ENCODE data around the gene MPDZ.

The MPDZ gene

DNA sequence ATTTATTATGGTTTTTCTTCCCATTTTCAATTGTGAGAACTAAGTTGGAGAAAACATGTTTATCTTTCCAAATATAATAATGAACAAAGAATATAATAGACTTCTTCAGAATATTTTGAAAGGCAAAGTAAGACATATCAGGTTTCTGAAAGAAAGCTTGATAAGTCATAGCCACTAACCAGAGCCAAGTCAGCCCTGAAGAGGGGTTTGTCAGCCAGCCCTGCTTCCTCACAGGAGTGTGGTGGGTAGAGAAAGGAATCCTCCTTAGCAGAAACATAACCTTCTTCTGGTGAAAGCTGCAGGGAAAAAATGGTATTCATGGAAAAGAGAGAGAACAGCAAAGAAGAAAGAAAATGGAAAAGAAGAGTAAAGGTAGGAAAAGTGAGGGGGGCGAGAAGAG lies 93.4 kb downstream of the MPDZ start:
- Histone ChIP-seq H3K27ac (ENCODE audit: low read depth, low read length, severe bottlenecking) (no peak overlapping the region), H3K4me3 (ENCODE audit: extremely low read depth, insufficient read depth, low read length, poor library complexity, severe bottlenecking) (no peak overlapping the region), H3K9me3 (ENCODE audit: control insufficient read depth, low read length) (no peaks in the 10 kb centered on the region), H3K36me3 (ENCODE audit: control insufficient read depth, insufficient read depth, low read length) (peaks cover 39% of the 10 kb centered on the region), H3K4me1 (ENCODE audit: control insufficient read depth, insufficient read depth, low read length, poor library complexity, severe bottlenecking) (peaks cover 4% of the 10 kb centered on the region)
- WGBS, 2 experiments (ENCODE audit: insufficient coverage in 2 of 2): 100% methylated on average over 1 of the region's 1 CpG; no CpG with 5 or more reads in 1 of the 2 experiments

DNA sequence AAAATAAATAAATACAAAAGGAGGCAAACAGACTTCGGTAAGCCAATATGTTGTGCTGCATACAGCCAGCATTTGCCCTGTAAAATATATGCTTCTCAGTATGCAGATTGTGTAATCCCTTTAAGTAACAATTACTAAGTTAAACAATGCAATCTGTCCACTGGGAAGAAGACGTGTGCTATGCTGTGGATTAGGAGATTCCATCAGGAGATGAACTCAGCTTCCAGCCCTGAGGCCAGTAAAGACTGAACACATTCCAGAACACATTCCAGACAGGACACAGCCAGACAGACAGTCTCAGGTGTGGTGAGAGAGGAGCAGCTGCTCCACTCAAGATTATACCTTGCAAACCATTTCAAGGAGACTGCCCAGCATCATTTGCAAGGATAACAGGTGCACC lies 97.8 kb downstream of the MPDZ start:
- H3K36me3 ChIP-seq (ENCODE audit: control insufficient read depth, insufficient read depth, low read length): peaks cover 28% of the 10 kb centered on the region
- no CpG with 5 or more reads among the region's 2 CpGs for WGBS, 2 experiments (ENCODE audit: insufficient coverage in 2 of 2)
- no peak overlapping the region for H3K4me3 ChIP-seq (ENCODE audit: extremely low read depth, insufficient read depth, low read length, poor library complexity, severe bottlenecking)
- H3K9me3 ChIP-seq (ENCODE audit: control insufficient read depth, low read length): no peaks in the 10 kb centered on the region
- no peak overlapping the region for H3K27ac ChIP-seq (ENCODE audit: low read depth, low read length, severe bottlenecking)
- peaks cover 4% of the 10 kb centered on the region for H3K4me1 ChIP-seq (ENCODE audit: control insufficient read depth, insufficient read depth, low read length, poor library complexity, severe bottlenecking)

DNA sequence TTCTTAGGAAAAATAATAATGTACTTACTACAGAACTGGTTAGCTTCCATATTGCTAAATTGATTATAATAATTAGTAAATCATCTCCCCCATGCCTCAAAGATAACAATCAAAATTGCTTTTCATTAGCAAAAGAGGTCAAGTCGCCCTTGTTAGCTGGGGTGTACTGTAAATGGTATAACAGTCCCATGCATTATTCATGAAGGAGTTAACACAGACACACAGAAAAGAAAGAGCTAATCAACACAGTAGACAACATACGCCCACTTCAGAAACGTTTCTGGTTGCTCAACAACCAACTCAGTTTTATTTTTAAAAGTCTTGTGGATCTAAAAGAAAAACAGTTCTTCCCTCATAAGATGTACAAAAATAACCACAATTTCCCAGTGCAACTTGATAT lies 100.2 kb downstream of the MPDZ start:
- WGBS, 2 experiments (ENCODE audit: insufficient coverage in 2 of 2): 71% methylated on average over 1 of the region's 3 CpGs; no CpG with 5 or more reads in 1 of the 2 experiments

DNA sequence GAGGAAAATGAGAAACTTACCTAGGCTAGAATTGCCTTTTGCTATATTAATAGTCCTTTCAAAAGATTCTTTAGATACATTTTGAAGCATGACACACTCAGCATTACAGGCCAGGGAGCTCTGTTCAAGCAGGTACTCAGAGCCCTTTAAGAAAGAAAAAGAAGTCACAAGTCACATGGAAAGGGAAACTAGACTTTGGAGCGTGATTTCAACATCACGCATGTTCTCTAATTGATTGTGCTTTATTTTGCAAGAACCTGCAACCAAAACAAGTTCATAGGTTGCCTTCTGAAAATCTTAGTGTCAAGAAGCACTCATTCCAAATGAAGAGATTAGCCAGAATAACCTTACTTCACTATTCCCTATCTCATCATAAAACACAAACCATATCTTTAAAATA lies 103.8 kb downstream of the MPDZ start:
- Histone ChIP-seq H3K27ac (ENCODE audit: low read depth, low read length, severe bottlenecking) (no peak overlapping the region), H3K4me3 (ENCODE audit: extremely low read depth, insufficient read depth, low read length, poor library complexity, severe bottlenecking) (no peak overlapping the region), H3K9me3 (ENCODE audit: control insufficient read depth, low read length) (no peaks in the 10 kb centered on the region), H3K4me1 (ENCODE audit: control insufficient read depth, insufficient read depth, low read length, poor library complexity, severe bottlenecking) (peaks cover 6% of the 10 kb centered on the region), H3K36me3 (ENCODE audit: control insufficient read depth, insufficient read depth, low read length) (peaks cover 40% of the 10 kb centered on the region)
- 100% methylated on average over 1 of the region's 2 CpGs for WGBS, 2 experiments (ENCODE audit: insufficient coverage in 2 of 2)

More for the DNA sequence above, 100.2 kb downstream of the MPDZ start:
- peaks cover 4% of the 10 kb centered on the region for H3K4me1 ChIP-seq (ENCODE audit: control insufficient read depth, insufficient read depth, low read length, poor library complexity, severe bottlenecking)
- H3K4me3 ChIP-seq (ENCODE audit: extremely low read depth, insufficient read depth, low read length, poor library complexity, severe bottlenecking): no peak overlapping the region
- H3K36me3 ChIP-seq (ENCODE audit: control insufficient read depth, insufficient read depth, low read length): peaks cover 38% of the 10 kb centered on the region
- H3K27ac ChIP-seq (ENCODE audit: low read depth, low read length, severe bottlenecking): no peak overlapping the region
- no peaks in the 10 kb centered on the region for H3K9me3 ChIP-seq (ENCODE audit: control insufficient read depth, low read length)

DNA sequence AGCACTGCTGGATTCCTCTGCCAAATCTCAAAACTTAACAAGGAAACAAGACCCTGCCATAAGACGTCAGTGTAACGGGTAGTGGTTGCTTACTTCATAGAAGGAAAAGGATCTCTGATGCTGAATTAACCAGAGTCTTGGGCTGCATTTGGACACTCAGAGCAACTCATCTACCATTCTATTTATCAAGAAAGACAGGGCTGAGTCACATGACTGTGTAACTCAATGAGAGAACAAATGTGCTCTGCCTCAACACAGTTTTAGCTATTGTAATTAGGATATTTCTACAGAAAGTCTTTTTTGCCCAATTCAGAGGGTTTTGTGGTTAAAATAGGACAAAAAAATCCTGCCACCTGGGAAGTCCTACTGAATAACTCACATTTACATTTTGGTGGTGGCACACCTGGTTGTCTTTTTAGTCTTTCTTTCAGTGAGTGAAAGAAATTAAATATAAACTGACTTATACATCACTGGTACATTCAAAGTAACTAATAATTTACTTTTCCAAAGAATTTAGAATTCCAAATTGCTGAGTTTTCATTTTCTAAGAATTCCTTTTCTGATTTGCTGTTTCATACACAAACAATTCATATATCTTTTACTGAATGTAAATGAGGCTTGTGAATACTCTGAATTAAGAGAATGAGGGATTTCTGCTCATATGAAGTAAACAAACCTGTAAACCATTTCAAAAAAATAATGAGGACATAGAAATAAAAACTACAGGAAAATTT lies 104.4 kb downstream of the MPDZ start:
- WGBS, 2 experiments (ENCODE audit: insufficient coverage in 2 of 2): 93% methylated on average over 2 of the region's 2 CpGs; no CpG with 5 or more reads in 1 of the 2 experiments
- H3K4me3 ChIP-seq (ENCODE audit: extremely low read depth, insufficient read depth, low read length, poor library complexity, severe bottlenecking): no peak overlapping the region
- H3K36me3 ChIP-seq (ENCODE audit: control insufficient read depth, insufficient read depth, low read length): peaks cover 43% of the 10 kb centered on the region
- no peaks in the 10 kb centered on the region for H3K9me3 ChIP-seq (ENCODE audit: control insufficient read depth, low read length)
- no peak overlapping the region for H3K27ac ChIP-seq (ENCODE audit: low read depth, low read length, severe bottlenecking)
- peaks cover 10% of the 10 kb centered on the region for H3K4me1 ChIP-seq (ENCODE audit: control insufficient read depth, insufficient read depth, low read length, poor library complexity, severe bottlenecking)

DNA sequence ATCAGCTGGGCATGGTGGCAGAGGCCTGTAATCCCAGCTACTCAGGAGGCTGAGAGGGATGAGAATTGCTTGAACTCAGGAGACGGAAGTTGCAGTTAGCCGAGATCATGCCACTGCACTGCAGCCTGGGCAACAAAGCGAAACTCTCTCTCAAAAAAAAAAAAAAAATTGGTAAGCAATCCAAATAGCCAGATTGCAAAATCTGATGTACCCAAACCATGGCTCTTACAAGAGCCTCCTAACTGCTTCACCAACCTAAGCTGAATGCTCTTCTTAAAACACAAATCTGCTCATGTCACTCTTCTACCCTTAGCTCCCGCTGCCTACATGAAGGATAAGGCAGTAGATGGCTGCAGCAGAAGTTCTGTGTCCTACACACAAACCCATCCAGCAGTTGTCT lies 105.9 kb downstream of the MPDZ start:
- no peaks in the 10 kb centered on the region for H3K9me3 ChIP-seq (ENCODE audit: control insufficient read depth, low read length)
- H3K27ac ChIP-seq (ENCODE audit: low read depth, low read length, severe bottlenecking): no peak overlapping the region
- no peak overlapping the region for H3K4me3 ChIP-seq (ENCODE audit: extremely low read depth, insufficient read depth, low read length, poor library complexity, severe bottlenecking)
- peaks cover 42% of the 10 kb centered on the region for H3K36me3 ChIP-seq (ENCODE audit: control insufficient read depth, insufficient read depth, low read length)
- H3K4me1 ChIP-seq (ENCODE audit: control insufficient read depth, insufficient read depth, low read length, poor library complexity, severe bottlenecking): peaks cover 10% of the 10 kb centered on the region
- 96% methylated on average over 3 to 4 of the region's 4 CpGs for WGBS, 2 experiments (ENCODE audit: insufficient coverage in 2 of 2)

DNA sequence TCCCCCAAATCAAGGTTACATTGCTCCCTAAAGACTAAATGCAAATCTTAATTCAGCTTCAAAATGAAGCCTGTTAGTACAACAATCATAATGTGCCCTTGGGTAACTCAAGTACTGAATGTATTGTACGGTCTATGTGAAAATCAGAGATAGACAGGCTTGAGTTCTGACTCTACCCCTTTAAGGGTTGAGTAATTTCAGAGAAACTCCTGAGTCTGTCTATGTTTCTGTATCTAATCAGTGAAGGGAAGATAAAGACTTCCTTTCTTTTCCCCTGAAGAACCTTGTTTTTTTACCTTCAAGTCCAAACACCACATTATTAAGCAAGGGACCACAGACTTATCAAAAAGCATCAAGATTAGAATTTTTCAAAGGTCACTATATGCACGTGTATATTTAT lies 108.2 kb downstream of the MPDZ start:
- Histone ChIP-seq H3K9me3 (ENCODE audit: control insufficient read depth, low read length) (no peaks in the 10 kb centered on the region), H3K36me3 (ENCODE audit: control insufficient read depth, insufficient read depth, low read length) (peaks cover 56% of the 10 kb centered on the region), H3K4me1 (ENCODE audit: control insufficient read depth, insufficient read depth, low read length, poor library complexity, severe bottlenecking) (peaks cover 10% of the 10 kb centered on the region), H3K27ac (ENCODE audit: low read depth, low read length, severe bottlenecking) (no peak overlapping the region), H3K4me3 (ENCODE audit: extremely low read depth, insufficient read depth, low read length, poor library complexity, severe bottlenecking) (no peak overlapping the region)
- 86% methylated on average over 1 of the region's 2 CpGs; no CpG with 5 or more reads in 1 of the 2 experiments for WGBS, 2 experiments (ENCODE audit: insufficient coverage in 2 of 2)

DNA sequence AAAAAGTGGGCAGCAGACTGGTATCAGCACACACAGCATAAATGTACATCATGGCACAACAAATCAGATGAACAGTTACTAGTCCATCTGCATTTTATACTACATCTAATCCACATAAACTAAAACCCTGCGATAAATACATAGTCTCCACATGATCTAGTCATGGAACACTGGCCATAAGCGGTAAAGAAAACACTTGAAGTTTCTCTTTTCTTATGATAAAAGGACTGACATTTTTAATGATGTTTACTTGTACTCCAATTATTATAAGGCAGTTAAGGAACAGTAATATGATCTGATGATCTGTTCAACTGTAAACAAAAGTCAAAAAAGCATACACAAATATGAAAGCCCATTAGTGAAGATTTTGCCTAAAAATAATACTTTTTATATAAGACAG lies 112.5 kb downstream of the MPDZ start:
- Histone ChIP-seq H3K36me3 (ENCODE audit: control insufficient read depth, insufficient read depth, low read length) (peaks cover 42% of the 10 kb centered on the region), H3K27ac (ENCODE audit: low read depth, low read length, severe bottlenecking) (no peak overlapping the region), H3K4me1 (ENCODE audit: control insufficient read depth, insufficient read depth, low read length, poor library complexity, severe bottlenecking) (peaks cover 10% of the 10 kb centered on the region), H3K4me3 (ENCODE audit: extremely low read depth, insufficient read depth, low read length, poor library complexity, severe bottlenecking) (no peak overlapping the region), H3K9me3 (ENCODE audit: control insufficient read depth, low read length) (no peaks in the 10 kb centered on the region)
- no CpG with 5 or more reads among the region's 2 CpGs for WGBS, 2 experiments (ENCODE audit: insufficient coverage in 2 of 2)

DNA sequence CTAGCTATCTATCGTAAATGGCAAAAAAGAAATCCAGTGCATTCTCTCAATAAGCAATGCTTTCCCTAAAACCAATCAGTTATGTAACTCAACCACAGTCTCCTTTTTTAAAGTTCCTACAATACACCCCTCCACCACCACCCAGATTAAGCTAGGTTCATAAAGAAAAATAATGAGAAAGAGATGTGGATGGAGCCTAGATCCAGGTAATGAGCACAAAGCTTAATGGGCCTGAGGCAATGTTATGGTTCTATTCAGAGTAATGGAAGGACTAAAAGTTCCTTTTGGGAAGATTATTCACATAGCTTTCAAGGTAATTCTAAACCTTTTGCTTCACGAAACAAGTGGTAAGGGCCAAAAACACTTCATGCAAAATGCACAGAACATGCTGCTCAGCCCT lies 113.5 kb downstream of the MPDZ start:
- Histone ChIP-seq H3K4me3 (ENCODE audit: extremely low read depth, insufficient read depth, low read length, poor library complexity, severe bottlenecking) (no peak overlapping the region), H3K36me3 (ENCODE audit: control insufficient read depth, insufficient read depth, low read length) (peaks cover 51% of the 10 kb centered on the region), H3K27ac (ENCODE audit: low read depth, low read length, severe bottlenecking) (no peak overlapping the region), H3K4me1 (ENCODE audit: control insufficient read depth, insufficient read depth, low read length, poor library complexity, severe bottlenecking) (peaks cover 6% of the 10 kb centered on the region), H3K9me3 (ENCODE audit: control insufficient read depth, low read length) (no peaks in the 10 kb centered on the region)
- 94 to 100% methylated on average over 1 to 2 of the region's 2 CpGs for WGBS, 2 experiments (ENCODE audit: insufficient coverage in 2 of 2)

DNA sequence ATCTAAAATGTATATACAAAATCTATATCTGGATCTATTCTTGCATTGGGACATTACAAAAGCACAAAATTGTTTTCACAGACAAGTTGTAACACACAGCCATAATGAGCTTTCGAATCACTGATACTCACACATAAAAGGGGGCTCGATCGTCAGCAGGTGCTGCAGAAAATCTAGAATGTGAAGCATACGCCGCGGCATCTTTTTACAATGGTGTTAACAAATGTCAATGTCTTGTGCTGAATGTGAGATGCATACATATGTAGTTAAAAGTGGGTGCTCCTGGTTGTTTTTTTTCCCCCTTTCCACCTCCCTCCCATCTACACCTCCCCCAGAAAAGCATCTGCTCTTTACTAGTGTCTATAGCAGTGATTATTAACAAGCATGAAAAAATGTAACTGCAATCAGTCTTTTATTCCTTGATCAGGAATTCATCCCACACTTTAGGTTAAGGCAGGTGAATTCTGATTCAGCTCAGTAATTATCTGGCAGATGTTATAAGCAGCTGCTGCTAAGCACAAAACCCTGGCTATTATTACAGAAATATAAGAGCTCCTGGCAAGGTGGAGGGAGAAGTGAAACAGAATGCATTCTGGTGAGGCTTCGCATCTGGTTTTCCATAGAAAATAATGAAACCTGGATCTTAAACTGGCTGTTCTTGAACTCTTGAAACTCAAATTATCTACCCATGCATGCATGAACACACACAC lies 114.1 kb downstream of the MPDZ start:
- Histone ChIP-seq H3K36me3 (ENCODE audit: control insufficient read depth, insufficient read depth, low read length) (peaks cover 48% of the 10 kb centered on the region), H3K4me3 (ENCODE audit: extremely low read depth, insufficient read depth, low read length, poor library complexity, severe bottlenecking) (no peak overlapping the region), H3K27ac (ENCODE audit: low read depth, low read length, severe bottlenecking) (no peak overlapping the region), H3K4me1 (ENCODE audit: control insufficient read depth, insufficient read depth, low read length, poor library complexity, severe bottlenecking) (peaks cover under 1% of the 10 kb centered on the region), H3K9me3 (ENCODE audit: control insufficient read depth, low read length) (no peaks in the 10 kb centered on the region)
- 98 to 100% methylated on average over 1 to 7 of the region's 7 CpGs for WGBS, 2 experiments (ENCODE audit: insufficient coverage in 2 of 2)

DNA sequence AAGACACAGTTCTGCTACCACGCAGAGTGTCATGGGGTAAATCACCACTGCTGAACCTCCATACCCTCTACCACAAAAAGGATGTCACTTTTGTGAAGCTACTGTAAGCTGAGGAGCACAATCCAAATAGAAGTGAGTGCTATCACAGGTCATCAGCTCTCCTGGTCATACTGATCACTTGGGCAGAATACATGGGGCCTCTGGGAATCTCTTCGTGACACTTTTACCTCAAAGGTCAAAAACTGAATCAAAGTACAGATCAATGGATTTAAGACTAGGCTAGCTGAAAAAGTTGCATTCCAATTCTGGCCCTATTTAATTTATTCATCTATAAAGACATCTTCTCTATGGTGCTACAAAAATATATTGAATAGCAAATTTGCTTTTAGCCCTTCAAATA lies 115.5 kb downstream of the MPDZ start:
- H3K4me3 ChIP-seq (ENCODE audit: extremely low read depth, insufficient read depth, low read length, poor library complexity, severe bottlenecking): no peak overlapping the region
- no peak overlapping the region for H3K27ac ChIP-seq (ENCODE audit: low read depth, low read length, severe bottlenecking)
- H3K9me3 ChIP-seq (ENCODE audit: control insufficient read depth, low read length): no peaks in the 10 kb centered on the region
- WGBS, 2 experiments (ENCODE audit: insufficient coverage in 2 of 2): 29 to 45% methylated on average over 1 of the region's 2 CpGs
- no peaks in the 10 kb centered on the region for H3K4me1 ChIP-seq (ENCODE audit: control insufficient read depth, insufficient read depth, low read length, poor library complexity, severe bottlenecking)
- H3K36me3 ChIP-seq (ENCODE audit: control insufficient read depth, insufficient read depth, low read length): peaks cover 49% of the 10 kb centered on the region
